ENCODE results near the gene PRR33. TPM values are rescaled to one million over a fixed set of nuclear protein-coding genes. Genes with fewer than 3 reads are reported as not detected.

Gene PRR33
- total and polyA plus RNA-seq, 7 donors = 0.13 TPM; not detected in 6

DNA sequence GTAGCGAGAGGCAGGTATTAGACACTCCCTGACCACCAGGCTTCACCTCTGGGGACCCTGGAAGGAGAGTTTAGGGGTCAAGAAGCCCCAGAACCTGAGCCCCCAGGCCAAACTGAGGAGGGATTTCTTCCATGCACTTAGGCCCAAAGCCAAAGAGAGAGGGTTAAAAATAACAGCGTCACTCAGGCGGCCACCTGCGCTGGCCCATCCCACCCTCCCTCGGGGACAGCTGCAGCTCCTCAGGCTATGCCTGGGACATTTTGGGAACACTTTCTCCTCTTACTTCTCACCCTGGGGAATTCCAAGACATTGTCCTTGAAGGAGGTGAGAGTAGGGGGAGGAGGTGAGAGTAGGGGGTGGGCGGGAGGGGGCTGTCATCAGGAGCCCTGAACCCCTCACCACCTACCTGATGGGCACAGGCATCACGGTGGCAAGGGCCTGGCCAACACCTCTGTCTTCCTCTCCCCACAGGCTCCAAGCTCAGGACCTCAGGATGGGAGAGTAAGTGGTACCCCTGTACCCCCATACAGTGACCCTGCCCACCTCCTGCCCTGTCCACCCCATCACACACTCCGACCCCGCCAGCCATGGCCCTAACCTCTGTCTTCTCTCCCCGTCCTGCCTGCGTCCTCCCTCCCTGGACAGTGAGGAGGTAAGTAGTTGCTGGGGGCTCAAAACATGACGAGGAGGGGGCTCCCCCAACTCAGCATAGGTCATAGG, 52.3 kb downstream of the PRR33 start:
- peaks cover 0 to 9% (median 6%) of the 10 kb centered on the region in 4 donors for H3K4me1 ChIP-seq
- no peaks in the 10 kb centered on the region for H3K27me3 ChIP-seq
- no peak for TF ChIP-seq EP300 (IDR thresholded peaks at IDR 0.05)
- TF ChIP-seq POLR2AphosphoS5 (IDR thresholded peaks at IDR 0.05) = no peak
- no peak for TF ChIP-seq POLR2A (IDR thresholded peaks at IDR 0.05)
- no peaks in the 10 kb centered on the region for H3K9me3 ChIP-seq
- DNase-seq = no peak
- WGBS, 2 donors = 69 to 71% methylated on average over 12 of the region's 12 CpGs
- intact Hi-C loops (cut with DNase I) = loop anchor here (5.0 kb wide), 3 partner anchors 43 to 313 kb away; partner anchors contain the start of gene TNNT3
- no peak overlapping the region for H3K4me3 ChIP-seq
- H3K27ac ChIP-seq = no peak overlapping the region
- no peaks in the 10 kb centered on the region for H3K36me3 ChIP-seq

DNA sequence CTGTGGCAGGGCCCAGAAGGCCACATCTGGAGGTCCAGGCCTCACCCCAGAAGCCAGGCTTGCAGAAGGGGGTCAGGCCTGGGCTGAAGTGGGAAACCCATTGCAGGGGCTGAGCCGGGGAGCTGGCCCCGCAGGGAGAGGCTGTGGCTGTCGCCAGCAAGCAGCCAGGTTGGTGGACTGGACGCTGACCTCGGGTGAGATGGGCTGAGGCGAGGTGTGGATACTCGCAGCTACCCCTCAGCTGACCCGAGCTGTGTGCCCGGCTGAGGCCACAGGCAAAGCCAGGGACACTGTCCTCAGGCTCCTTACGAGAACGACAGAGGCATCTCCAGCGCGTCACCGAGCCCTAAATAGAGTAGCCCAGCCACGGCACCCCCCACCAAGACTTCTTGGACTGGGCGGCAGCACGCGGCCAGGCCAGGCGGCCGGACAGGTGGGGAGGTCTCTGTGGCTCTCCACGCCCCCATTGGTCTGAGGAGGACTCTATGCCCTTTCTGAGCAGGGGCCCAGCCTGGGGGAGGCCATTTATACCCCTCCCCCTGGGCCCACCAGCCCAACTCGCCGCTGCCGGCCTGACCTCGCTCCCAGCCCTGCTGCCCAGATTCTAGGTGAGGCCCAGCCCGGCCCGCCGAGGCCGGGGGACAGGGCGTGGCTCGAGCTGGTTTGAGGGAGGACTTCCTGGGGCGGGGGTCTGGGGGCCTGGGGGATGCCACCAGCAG, 53.1 kb downstream of the PRR33 start, which contains the start of gene TNNI2:
Gene TNNI2 (plus strand): TSS at position 556 of the 719 bp plus-strand sequence. CDS start 716 bp downstream, outside the sequence.
- intact Hi-C loops (cut with DNase I) = loop anchor here (5.0 kb wide), 3 partner anchors 44 to 314 kb away; partner anchors contain the start of gene TNNT3
- H3K27ac ChIP-seq = no peak within 1 kb of the TSS
- H3K36me3 ChIP-seq = no peaks in the 10 kb centered on the region

More for the DNA sequence above, 53.1 kb downstream of the PRR33 start, which contains the start of gene TNNI2:
- Histone ChIP-seq H3K9me3 (no peaks in the 10 kb centered on the region), H3K4me1 (peaks cover 0 to 9% (median 6%) of the 10 kb centered on the region in 4 donors), H3K4me3 (no peak within 1 kb of the TSS), H3K27me3 (no peaks in the 10 kb centered on the region)
- no peak for DNase-seq
- TF ChIP-seq POLR2AphosphoS5 (IDR thresholded peaks at IDR 0.05) (no peak), POLR2A (IDR thresholded peaks at IDR 0.05) (no peak), EP300 (IDR thresholded peaks at IDR 0.05) (no peak)
- TF ChIP-seq, protein P1, sequence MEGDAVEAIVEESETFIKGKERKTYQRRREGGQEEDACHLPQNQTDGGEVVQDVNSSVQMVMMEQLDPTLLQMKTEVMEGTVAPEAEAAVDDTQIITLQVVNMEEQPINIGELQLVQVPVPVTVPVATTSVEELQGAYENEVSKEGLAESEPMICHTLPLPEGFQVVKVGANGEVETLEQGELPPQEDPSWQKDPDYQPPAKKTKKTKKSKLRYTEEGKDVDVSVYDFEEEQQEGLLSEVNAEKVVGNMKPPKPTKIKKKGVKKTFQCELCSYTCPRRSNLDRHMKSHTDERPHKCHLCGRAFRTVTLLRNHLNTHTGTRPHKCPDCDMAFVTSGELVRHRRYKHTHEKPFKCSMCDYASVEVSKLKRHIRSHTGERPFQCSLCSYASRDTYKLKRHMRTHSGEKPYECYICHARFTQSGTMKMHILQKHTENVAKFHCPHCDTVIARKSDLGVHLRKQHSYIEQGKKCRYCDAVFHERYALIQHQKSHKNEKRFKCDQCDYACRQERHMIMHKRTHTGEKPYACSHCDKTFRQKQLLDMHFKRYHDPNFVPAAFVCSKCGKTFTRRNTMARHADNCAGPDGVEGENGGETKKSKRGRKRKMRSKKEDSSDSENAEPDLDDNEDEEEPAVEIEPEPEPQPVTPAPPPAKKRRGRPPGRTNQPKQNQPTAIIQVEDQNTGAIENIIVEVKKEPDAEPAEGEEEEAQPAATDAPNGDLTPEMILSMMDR (IDR thresholded peaks at IDR 0.05) = no peak
- WGBS, 2 donors = 81 to 91% methylated on average over 32 of the region's 32 CpGs

Small RNA genes lying within 50 kb of the gene (small RNA-seq; reads per million reads assigned to genes)
- gene AC051649.1 (0 reads per million in 3 donors), gene MIR4298 (0 reads per million in 3 donors)

Other genes with a start within 250 kb of the PRR33 start
- gene KRTAP5-6, start 194.7 kb downstream of the PRR33 start, total RNA-seq = not detected
- gene KRTAP5-6, start 194.7 kb downstream of the PRR33 start, polyA plus RNA-seq = not detected
- gene IFITM10, start 141.3 kb downstream of the PRR33 start, total RNA-seq = 1 to 10 TPM in 1 of 4 donors, under 1 TPM in 3; 0.36 to 1.4 (median 0.61) TPM
- under 1 TPM in 1 of 3 donors, not detected in 2; 0.60 TPM for gene IFITM10, start 141.3 kb downstream of the PRR33 start, polyA plus RNA-seq
- 100 to 1,000 TPM; 173 to 222 (median 209) TPM for gene CTSD, start 128.0 kb downstream of the PRR33 start, total RNA-seq
- 1,000 to 10,000 TPM in 1 of 3 donors, 100 to 1,000 TPM in 2; 251 to 1,586 (median 853) TPM for gene CTSD, start 128.0 kb downstream of the PRR33 start, polyA plus RNA-seq
- gene SYT8, start 56.9 kb downstream of the PRR33 start, total RNA-seq = not detected
- 1 to 10 TPM in 2 of 3 donors, not detected in 1; 1.8 to 5.4 TPM for gene SYT8, start 56.9 kb downstream of the PRR33 start, polyA plus RNA-seq
- not detected for gene TNNI2, start 52.9 kb downstream of the PRR33 start, total RNA-seq
- 1 to 10 TPM in 2 of 3 donors, not detected in 1; 1.7 to 2.4 TPM for gene TNNI2, start 52.9 kb downstream of the PRR33 start, polyA plus RNA-seq
- 10 to 100 TPM in 2 of 4 donors, 1 to 10 TPM in 2; 8.7 to 32.7 (median 12.4) TPM for gene LSP1, start 38.8 kb downstream of the PRR33 start, total RNA-seq
- 10 to 100 TPM; 46.0 to 80.2 (median 55.9) TPM for gene LSP1, start 38.8 kb downstream of the PRR33 start, polyA plus RNA-seq
- gene TNNT3, start 27.8 kb upstream of the PRR33 start, total RNA-seq = 10 to 100 TPM in 1 of 4 donors, 1 to 10 TPM in 2, not detected in 1; 4.3 to 17.2 (median 4.4) TPM
- 1 to 10 TPM; 1.2 to 8.4 (median 2.3) TPM for gene TNNT3, start 27.8 kb upstream of the PRR33 start, polyA plus RNA-seq
- gene MRPL23, start 55.4 kb upstream of the PRR33 start, total RNA-seq = 100 to 1,000 TPM in 1 of 4 donors, 10 to 100 TPM in 3; 61.2 to 132 (median 73.3) TPM
- gene MRPL23, start 55.4 kb upstream of the PRR33 start, polyA plus RNA-seq = 100 to 1,000 TPM in 2 of 3 donors, 10 to 100 TPM in 1; 63.3 to 189 (median 132) TPM
- gene H19, start 105.9 kb upstream of the PRR33 start, total RNA-seq = 100 to 1,000 TPM in 2 of 4 donors, 10 to 100 TPM in 2; 67.6 to 349 (median 142) TPM
- 10 to 100 TPM in 2 of 3 donors, 1 to 10 TPM in 1; 9.9 to 59.4 (median 38.4) TPM for gene H19, start 105.9 kb upstream of the PRR33 start, polyA plus RNA-seq
- gene IGF2, start 247.5 kb upstream of the PRR33 start, total RNA-seq = 10 to 100 TPM; 13.9 to 63.1 (median 27.0) TPM
- 1 to 10 TPM; 1.6 to 7.8 (median 2.4) TPM for gene IGF2, start 247.5 kb upstream of the PRR33 start, polyA plus RNA-seq

Measured in sigmoid colon (tissue), 7 donors.